NCI-H1105 treated with DMSO at 0.1 percent for 48 hours (cell line): ENCODE measurements around the gene SRY.
"Not testable (repeated sequence)": the region's sequence is repeated elsewhere in the genome, so short reads cannot be mapped to it uniquely, and the experiment has no call there.

Experiments used
- DNase-seq: peaks from one replicate; lab custom pipeline; 2025; lab: John Stamatoyannopoulos, UW

SRY gene

GRCh38 chrY:2787600-2787999 lies at the start of gene SRY:
SRY (minus strand) TSS chrY:2787682; CDS start chrY:2787603, 79 bp downstream.
- DNase-seq = no peak

- DNase-seq = no peak
These were observed 49.6 kb upstream of the SRY start for GRCh38 chrY:2837078-2837477.

- DNase-seq = no peak
These were observed 47.7 kb upstream of the SRY start for GRCh38 chrY:2835230-2835629.

- no peak for DNase-seq
These were observed 41.0 kb upstream of the SRY start for GRCh38 chrY:2828497-2828896.

GRCh38 chrY:2824471-2824870 lies 37.0 kb upstream of the SRY start:
- no peak for DNase-seq

GRCh38 chrY:2817146-2817896 lies 29.8 kb upstream of the SRY start:
- not testable (repeated sequence) for DNase-seq

GRCh38 chrY:2800246-2800645 lies 12.8 kb upstream of the SRY start:
- DNase-seq = no peak

GRCh38 chrY:2797991-2798390 lies 10.5 kb upstream of the SRY start:
- no peak for DNase-seq

- DNase-seq = no peak
These were observed 9.6 kb upstream of the SRY start for GRCh38 chrY:2796977-2797523.

GRCh38 chrY:2789756-2790155 lies 2.3 kb upstream of the SRY start:
- no peak for DNase-seq

- no peak for DNase-seq
These were observed 488 bp downstream of the SRY start for GRCh38 chrY:2786876-2787512.
